Measurements from ENCODE around the gene LGALS7B. TPM values are rescaled to one million over a fixed set of nuclear protein-coding genes. Genes with fewer than 3 reads are reported as not detected.

Gene LGALS7B
- total and polyA plus RNA-seq, 2 experiments from 2014 or later: 2.4 to 6.6 TPM

GRCh38 chr19:38780443-38780842 lies 8.6 kb upstream of the LGALS7B start (continued):
- no peak for TF ChIP-seq ZNF462 (CRISPR knock-in tag; IDR thresholded peaks at IDR 0.05)
- no peak for TF ChIP-seq ZNF331 (CRISPR knock-in tag; IDR thresholded peaks at IDR 0.05; ENCODE audit: low read depth)
- no peak for TF ChIP-seq NANOG (IDR thresholded peaks at IDR 0.05; ENCODE audit: borderline replicate concordance)

GRCh38 chr19:38781058-38781457 lies 7.9 kb upstream of the LGALS7B start:
- H2AFZ ChIP-seq: no peak overlapping the region
- no peaks in the 10 kb centered on the region for H3K27me3 ChIP-seq (ENCODE audit: insufficient read depth)
- Mint-ChIP-seq H3K36me3 (ENCODE audit: low read depth) (no peaks in the 10 kb centered on the region), H3K27ac (no peak overlapping the region), H3K9me3 (no peaks in the 10 kb centered on the region), H3K27me3 (ENCODE audit: insufficient read depth, low read depth, poor library complexity) (peaks cover 7% of the 10 kb centered on the region), H3K4me3 (no peak overlapping the region), H3K4me1 (no peaks in the 10 kb centered on the region)
- H3K27ac ChIP-seq (ENCODE audit: low read depth): no peak overlapping the region
- H3K4me2 ChIP-seq: no peak overlapping the region
- H3K36me3 ChIP-seq (ENCODE audit: insufficient read depth): no peaks in the 10 kb centered on the region
- no peaks in the 10 kb centered on the region for H3K79me2 ChIP-seq (replicated peaks; ENCODE audit: insufficient read depth)
- H4K20me1 ChIP-seq (replicated peaks; ENCODE audit: insufficient read depth): no peaks in the 10 kb centered on the region
- no peak for ATAC-seq
- no peak for DNase-seq (ENCODE audit: low spot score)
- no peaks in the 10 kb centered on the region for H3K9me2 ChIP-seq (ENCODE audit: insufficient read depth)
- no peak overlapping the region for H3K4me3 ChIP-seq
- no peaks in the 10 kb centered on the region for H3K4me1 ChIP-seq (ENCODE audit: insufficient read depth)
- 0 out of 2 replicates have a peak, but pooled peaks cover 2% of the 10 kb centered on the region for H3F3A ChIP-seq (replicated peaks; ENCODE audit: low read depth)
- TF ChIP-seq CTCF (conservative IDR thresholded peaks at IDR 0.05; ENCODE audit: low read depth in 2 of 2) (no peak), ZNF462 (CRISPR knock-in tag; IDR thresholded peaks at IDR 0.05) (no peak), CREB1 (CRISPR knock-in tag; IDR thresholded peaks at IDR 0.05; ENCODE audit: low read depth) (no peak), EZH2 (IDR thresholded peaks at IDR 0.05; ENCODE audit: low read depth, unreplicated experiment) (no peak), EZH2phosphoT487 (IDR thresholded peaks at IDR 0.05; ENCODE audit: unreplicated experiment) (no peak), STAT1 (IDR thresholded peaks at IDR 0.05; ENCODE audit: unreplicated experiment) (no peak), NANOG (IDR thresholded peaks at IDR 0.05; ENCODE audit: borderline replicate concordance) (no peak)
